GM12801 (cell line): ENCODE results near the gene NOL4L.

ENCODE experiments used
- TF ChIP-seq, protein P1 (sequence below): IDR thresholded peaks from one replicate; pipeline ENCODE4 v1.5.1; 2011; ENCODE audit warnings: control low read depth; ENCODE audit not compliant: insufficient read length; ENCODE audit errors: extremely low read depth

The NOL4L gene

DNA sequence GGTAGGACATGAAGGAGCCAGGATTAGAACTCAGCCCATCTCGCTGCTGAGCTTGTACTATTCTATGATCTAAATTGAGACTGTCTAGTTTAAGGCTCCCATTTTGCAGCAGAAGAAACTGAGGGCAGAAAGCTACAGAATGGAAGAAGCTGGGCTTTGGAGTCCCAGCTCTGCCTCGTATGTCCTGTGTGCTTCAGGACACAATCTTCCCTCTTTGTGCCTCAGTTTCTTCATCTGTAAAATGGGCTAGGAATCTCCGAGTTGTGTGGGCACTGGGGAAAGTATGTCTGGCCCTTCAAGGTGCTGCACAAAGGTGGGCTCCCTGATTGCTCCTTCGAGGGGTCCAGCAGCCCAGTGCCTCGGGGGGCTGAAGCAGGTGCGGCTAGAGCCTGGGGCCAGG is 20.7 kb downstream of the NOL4L start:
- TF ChIP-seq, protein P1, sequence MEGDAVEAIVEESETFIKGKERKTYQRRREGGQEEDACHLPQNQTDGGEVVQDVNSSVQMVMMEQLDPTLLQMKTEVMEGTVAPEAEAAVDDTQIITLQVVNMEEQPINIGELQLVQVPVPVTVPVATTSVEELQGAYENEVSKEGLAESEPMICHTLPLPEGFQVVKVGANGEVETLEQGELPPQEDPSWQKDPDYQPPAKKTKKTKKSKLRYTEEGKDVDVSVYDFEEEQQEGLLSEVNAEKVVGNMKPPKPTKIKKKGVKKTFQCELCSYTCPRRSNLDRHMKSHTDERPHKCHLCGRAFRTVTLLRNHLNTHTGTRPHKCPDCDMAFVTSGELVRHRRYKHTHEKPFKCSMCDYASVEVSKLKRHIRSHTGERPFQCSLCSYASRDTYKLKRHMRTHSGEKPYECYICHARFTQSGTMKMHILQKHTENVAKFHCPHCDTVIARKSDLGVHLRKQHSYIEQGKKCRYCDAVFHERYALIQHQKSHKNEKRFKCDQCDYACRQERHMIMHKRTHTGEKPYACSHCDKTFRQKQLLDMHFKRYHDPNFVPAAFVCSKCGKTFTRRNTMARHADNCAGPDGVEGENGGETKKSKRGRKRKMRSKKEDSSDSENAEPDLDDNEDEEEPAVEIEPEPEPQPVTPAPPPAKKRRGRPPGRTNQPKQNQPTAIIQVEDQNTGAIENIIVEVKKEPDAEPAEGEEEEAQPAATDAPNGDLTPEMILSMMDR = no peak

- TF ChIP-seq, protein P1 = no peak
Measured at GRCh38 chr20:32563311-32564272, 21.5 kb downstream of the NOL4L start.

GRCh38 chr20:32562495-32562911 is 22.6 kb downstream of the NOL4L start:
- TF ChIP-seq, protein P1 = no peak

DNA sequence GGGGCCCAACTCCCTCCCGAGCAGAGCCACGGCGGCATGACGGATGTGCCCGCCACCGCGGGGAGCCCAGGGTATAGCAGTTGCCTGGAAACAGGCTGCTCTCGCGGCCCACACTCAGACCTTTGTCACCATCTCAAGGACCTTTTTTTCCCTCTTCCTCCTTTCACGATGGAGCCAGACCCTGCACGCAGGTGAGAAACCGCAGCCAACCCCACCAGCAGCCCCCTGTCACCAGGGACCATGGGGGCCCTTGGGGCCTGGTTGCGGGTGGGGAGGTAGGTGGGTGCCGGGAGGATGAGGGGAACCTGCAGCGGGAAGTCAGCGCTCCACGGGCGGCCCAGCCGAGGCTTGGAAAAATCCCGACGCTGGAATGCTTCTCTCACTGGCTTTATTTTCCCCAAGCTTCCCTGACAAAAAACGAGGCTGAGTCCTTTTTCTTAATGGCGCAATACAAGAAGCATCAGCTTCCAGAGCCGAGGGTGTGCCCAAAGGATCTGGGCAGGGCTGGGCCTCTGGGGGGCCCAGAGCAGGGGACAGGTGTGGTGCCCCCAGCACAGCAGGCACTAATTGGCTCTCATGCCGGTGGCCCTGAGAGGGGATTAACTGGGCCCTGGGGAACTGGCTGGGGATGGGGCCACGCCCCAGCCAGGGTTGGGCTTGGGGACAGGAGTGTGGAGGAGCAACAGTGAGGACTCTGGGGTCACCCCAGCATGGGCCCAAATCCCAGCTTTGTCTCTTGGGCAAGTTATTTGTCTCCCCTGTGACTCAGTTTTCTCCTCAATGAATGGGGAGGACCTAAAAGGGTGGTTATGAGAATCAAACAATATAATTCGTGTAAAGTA is 23.9 kb downstream of the NOL4L start:
- TF ChIP-seq, protein P1 = no peak

GRCh38 chr20:32560482-32560988 is 24.6 kb downstream of the NOL4L start:
- TF ChIP-seq, protein P1 = no peak

GRCh38 chr20:32559753-32560380 is 25.3 kb downstream of the NOL4L start:
- TF ChIP-seq, protein P1 = no peak

DNA sequence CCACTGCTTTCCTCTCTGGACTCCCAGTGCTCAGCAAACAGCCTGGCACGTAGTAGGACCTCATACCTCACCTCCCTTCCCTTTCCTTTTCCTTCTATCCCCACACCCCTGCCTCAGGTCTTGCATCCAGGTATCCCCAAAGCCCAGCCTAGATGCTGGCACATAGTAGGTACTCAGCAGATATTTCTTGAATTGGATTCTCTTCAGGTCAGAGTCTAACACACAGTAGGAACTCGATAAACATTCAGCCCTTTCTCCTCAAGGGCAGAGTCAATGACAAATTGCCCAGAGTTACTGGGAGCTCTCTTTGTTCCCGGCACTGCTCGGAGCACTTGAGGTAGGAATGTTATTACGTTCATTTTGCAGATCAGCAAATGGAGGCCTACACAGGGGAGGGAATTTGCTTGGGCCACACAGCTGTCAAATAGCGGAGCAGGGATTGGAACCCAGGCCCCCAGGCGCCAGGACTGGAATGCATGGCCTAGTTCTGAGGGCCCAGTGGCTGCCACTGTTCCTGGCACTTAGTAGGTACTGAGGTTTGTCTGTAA is 25.9 kb downstream of the NOL4L start:
- TF ChIP-seq, protein P1 = no peak
